WI38 (cell line): ENCODE measurements around the gene EOGT.

Experiments
- H3K4me3 ChIP-seq: 2 replicates; pipeline ENCODE4 v1.5.1; 2011; ENCODE audit warnings: low read depth, mild to moderate bottlenecking, control low read depth, low read length
- CTCF ChIP-seq: IDR thresholded peaks from 2 replicates; pipeline ENCODE4 v1.5.1; 2012; ENCODE audit warnings: low read depth, mild to moderate bottlenecking, control low read depth, low read length

The EOGT gene

GRCh38 chr3:69008980-69009379 is 4.5 kb downstream of the EOGT start:
- no peak for TF ChIP-seq CTCF
- no peak overlapping the region for H3K4me3 ChIP-seq

GRCh38 chr3:69005791-69006482 is 7.5 kb downstream of the EOGT start:
- no peak for TF ChIP-seq CTCF
- no peak overlapping the region for H3K4me3 ChIP-seq

- H3K4me3 ChIP-seq, result no peak overlapping the region
- no peak for TF ChIP-seq CTCF
Measured at GRCh38 chr3:69005071-69005790, 8.3 kb downstream of the EOGT start.

- H3K4me3 ChIP-seq, result no peak overlapping the region
- no peak for TF ChIP-seq CTCF
Measured at GRCh38 chr3:69004138-69004537, 9.3 kb downstream of the EOGT start.

- no peak overlapping the region for H3K4me3 ChIP-seq
- no peak for TF ChIP-seq CTCF
Measured at GRCh38 chr3:68999605-69000004, 13.9 kb downstream of the EOGT start.

- no peak overlapping the region for H3K4me3 ChIP-seq
- no peak for TF ChIP-seq CTCF
Measured at GRCh38 chr3:68999158-68999557, 14.3 kb downstream of the EOGT start.

- no peak overlapping the region for H3K4me3 ChIP-seq
- TF ChIP-seq CTCF, result no peak
Measured at GRCh38 chr3:68997887-68998286, 15.6 kb downstream of the EOGT start.
